ENCODE results near the gene TET2.

Gene TET2

DNA sequence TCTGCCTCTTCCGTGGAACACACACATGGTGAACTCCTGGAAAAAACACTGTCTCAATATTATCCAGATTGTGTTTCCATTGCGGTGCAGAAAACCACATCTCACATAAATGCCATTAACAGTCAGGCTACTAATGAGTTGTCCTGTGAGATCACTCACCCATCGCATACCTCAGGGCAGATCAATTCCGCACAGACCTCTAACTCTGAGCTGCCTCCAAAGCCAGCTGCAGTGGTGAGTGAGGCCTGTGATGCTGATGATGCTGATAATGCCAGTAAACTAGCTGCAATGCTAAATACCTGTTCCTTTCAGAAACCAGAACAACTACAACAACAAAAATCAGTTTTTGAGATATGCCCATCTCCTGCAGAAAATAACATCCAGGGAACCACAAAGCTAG, 87.9 kb downstream of the TET2 start:
- no peak for DNase-seq (ENCODE audit: low read depth in 2 of 2)

DNA sequence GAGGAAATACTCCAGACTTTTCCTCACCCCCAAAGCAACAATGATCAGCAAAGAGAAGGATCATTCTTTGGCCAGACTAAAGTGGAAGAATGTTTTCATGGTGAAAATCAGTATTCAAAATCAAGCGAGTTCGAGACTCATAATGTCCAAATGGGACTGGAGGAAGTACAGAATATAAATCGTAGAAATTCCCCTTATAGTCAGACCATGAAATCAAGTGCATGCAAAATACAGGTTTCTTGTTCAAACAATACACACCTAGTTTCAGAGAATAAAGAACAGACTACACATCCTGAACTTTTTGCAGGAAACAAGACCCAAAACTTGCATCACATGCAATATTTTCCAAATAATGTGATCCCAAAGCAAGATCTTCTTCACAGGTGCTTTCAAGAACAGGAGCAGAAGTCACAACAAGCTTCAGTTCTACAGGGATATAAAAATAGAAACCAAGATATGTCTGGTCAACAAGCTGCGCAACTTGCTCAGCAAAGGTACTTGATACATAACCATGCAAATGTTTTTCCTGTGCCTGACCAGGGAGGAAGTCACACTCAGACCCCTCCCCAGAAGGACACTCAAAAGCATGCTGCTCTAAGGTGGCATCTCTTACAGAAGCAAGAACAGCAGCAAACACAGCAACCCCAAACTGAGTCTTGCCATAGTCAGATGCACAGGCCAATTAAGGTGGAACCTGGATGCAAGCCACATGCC, 89.7 kb downstream of the TET2 start:
- DNase-seq (ENCODE audit: low read depth in 2 of 2): no peak

DNA sequence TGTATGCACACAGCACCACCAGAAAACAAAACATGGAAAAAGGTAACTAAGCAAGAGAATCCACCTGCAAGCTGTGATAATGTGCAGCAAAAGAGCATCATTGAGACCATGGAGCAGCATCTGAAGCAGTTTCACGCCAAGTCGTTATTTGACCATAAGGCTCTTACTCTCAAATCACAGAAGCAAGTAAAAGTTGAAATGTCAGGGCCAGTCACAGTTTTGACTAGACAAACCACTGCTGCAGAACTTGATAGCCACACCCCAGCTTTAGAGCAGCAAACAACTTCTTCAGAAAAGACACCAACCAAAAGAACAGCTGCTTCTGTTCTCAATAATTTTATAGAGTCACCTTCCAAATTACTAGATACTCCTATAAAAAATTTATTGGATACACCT, 90.2 kb downstream of the TET2 start:
- no peak for DNase-seq (ENCODE audit: low read depth in 2 of 2)

DNA sequence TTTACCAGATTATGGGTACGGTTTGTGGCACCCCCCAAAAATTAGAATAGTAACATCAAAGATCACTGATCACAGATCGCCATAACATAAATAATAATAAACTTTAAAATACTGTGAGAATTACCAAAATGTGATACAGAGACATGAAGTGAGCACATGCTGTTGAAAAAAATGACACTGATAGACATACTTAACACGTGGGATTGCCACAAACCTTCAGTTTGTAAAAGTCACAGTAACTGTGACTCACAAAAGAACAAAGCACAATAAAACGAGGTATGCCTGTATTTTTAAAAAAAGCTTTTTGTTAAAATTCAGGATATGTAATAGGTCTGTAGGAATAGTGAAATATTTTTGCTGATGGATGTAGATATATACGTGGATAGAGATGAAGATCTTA, 93.4 kb downstream of the TET2 start:
- DNase-seq (ENCODE audit: low read depth in 2 of 2): no peak

DNA sequence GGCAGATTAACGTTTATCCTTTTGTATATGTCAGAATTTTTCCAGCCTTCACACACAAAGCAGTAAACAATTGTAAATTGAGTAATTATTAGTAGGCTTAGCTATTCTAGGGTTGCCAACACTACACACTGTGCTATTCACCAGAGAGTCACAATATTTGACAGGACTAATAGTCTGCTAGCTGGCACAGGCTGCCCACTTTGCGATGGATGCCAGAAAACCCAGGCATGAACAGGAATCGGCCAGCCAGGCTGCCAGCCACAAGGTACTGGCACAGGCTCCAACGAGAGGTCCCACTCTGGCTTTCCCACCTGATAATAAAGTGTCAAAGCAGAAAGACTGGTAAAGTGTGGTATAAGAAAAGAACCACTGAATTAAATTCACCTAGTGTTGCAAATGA, 94.8 kb downstream of the TET2 start:
- DNase-seq (ENCODE audit: low read depth in 2 of 2): no peak

DNA sequence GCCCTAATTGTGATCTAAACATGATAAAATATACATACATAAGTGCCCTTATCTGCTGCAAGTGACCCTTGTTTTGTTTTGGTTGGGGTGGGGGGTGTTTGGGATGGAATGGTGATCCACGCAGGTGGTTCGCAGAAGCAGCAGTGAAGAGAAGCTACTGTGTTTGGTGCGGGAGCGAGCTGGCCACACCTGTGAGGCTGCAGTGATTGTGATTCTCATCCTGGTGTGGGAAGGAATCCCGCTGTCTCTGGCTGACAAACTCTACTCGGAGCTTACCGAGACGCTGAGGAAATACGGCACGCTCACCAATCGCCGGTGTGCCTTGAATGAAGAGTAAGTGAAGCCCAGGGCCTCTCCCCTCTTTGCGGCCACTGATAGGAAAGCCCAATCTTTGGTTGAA, 96.8 kb downstream of the TET2 start:
- DNase-seq (ENCODE audit: low read depth in 2 of 2): no peak

DNA sequence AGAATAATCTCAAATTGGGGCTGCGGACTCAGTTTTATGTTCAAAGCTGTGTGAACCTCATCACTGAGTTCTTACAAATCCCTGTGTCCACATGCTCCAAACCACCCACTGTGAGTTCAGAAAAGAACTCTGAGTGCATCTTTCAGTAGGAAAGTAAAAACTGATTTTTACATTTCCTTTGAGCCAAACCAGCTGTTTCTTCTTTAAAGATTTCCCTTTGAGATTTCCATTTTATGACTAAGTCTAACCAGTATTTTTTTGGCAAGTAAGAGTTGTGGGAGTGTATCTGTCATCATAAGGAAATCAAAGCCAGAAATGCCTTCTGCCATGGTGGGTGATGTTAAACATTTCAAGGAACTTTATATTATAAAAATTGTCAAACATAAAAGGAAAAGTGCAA, 100.0 kb downstream of the TET2 start:
- DNase-seq (ENCODE audit: low read depth in 2 of 2): no peak

DNA sequence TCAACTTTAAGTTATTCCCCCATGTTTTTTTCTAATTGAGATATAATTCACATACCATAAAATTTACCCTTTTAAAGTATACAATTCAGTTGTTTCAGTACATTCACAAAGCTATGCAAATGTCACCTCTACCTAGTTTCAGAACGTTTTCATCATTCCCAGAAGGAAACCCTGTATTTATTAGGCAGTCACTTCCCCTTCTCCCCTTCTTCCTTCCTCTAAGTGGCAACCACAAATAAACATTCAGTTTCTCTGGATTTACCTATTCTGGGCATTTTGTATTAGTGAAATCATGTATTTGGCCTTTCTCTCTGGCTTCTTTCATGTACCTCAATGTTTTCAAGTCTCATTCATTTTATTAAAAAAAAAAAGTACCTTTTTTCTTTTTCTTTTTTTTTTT, 101.9 kb downstream of the TET2 start:
- no peak for DNase-seq (ENCODE audit: low read depth in 2 of 2)

DNA sequence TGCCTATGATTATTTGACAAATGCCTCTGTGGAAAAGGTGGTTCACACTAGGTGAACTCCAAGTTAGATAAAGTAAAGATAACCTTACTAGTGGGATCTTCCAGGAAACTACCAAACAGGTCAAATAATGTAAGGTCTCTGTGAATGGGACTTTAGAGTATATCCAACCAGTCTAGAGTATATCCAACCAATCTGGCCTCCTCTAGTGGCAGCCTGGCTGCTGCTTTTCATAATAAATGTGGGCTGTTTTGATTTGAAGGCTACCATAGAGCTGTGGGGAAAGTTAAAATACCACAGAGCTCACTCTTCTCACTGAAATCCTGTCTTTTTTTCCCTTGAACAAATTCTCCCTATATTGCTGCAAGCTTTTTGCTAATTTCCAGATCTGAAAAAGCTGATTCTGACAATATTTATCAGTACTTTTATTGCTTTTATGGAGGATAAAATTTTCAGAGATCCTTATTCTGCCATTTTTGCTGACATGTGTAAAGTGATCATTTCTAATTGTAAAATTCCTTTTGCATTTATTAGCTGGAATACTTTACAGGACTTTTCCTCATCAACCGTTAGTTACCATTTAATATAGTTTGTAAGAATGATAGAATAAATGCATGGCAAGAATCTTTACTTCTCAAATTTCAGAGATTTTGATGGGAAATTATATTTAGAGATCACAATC, 111.3 kb downstream of the TET2 start:
- no peak for DNase-seq (ENCODE audit: low read depth in 2 of 2)

DNA sequence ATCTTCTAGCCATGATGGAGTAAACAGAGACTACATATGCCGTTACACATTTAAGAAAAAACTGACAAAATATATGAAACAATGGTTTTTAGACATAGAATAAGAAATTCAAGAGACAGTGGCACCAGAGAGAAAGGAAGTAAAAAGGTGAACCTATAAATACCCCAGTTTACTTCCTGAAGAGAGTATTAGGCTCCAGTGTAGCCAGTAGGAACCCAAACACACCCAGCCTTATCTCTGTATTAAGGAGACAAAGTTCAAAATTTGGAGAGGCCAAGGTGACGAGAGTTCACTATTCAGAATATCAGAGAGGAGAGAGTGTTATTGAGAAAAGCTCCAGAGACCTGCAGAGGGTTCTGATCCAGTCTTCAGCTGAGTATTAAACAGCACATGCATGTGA, 119.0 kb downstream of the TET2 start:
- DNase-seq (ENCODE audit: low read depth in 2 of 2): no peak

DNA sequence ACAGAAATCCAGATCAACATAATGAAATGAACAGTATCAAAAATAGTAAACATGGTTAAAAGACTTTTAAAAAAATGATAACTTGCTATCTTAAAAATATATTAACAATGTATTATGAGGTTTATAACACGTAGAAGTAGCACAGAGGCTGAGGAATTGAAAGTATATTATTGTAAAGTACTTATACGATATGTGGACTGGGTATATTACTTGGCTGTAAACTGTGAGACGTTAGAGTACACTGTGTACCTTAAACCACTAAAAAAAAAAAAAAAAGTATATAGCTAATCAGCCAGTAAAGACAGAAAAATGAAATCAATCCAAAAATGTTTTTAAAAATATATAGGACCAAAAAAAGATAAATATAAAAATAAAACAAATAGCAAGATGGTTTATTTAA, 120.6 kb downstream of the TET2 start:
- no peak for DNase-seq (ENCODE audit: low read depth in 2 of 2)

DNA sequence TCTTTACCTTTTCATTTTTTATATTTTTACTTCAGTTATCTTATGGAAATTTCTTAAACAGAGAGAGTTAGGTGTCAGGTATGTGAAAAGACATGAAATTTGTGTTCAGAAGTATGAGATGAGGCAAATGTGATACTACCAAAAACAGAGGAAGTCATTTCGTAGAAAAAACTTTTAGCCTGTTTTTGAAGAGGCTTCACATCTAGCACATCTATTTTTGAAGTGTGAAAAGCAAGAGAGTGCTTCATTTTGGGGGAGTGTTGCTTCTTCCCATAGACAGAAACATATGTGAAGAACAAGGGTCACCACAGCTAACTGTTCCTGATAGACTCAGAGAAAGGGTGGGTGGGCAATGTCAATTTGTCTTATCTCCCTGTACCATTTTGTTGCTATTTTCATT, 125.3 kb downstream of the TET2 start:
- no peak for DNase-seq (ENCODE audit: low read depth in 2 of 2)

DNA sequence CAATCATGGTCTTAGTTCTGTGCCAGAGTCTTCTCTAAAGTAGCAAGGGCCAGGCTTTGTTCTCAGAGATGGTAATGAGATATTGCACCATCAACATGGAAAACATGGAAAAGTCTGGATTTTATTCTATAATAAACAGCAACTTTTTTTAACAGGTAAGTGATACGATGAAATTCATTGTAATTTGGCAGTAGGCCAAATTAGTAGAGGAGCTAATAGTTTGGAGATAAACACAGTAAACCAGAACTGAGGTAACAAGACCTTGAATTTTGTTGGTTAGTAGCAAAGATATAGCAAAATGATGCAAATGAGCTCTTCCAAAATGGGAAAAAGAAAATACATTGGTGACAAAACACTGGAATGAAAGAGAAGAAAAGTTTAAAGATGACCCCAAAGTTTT, 126.6 kb downstream of the TET2 start:
- DNase-seq (ENCODE audit: low read depth in 2 of 2): no peak

DNA sequence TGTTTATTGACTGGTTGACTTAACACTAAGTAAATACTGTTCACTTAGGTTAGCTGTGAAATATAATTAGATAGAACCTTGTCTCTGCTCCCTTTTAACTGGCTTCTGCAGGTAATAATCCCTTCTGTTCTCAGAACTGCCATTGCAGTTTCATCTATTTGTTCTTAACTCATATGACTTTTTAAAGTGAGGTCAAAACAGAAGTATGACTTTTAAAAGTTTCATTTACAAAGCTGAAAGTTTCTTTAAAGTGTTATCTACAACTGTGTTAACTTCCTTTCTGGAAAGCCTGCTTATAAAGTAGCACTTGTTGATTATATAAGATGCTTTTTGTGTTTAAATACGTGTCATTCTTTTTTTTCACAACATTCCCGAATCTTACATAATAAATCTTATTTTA, 127.4 kb downstream of the TET2 start:
- DNase-seq (ENCODE audit: low read depth in 2 of 2): no peak

DNA sequence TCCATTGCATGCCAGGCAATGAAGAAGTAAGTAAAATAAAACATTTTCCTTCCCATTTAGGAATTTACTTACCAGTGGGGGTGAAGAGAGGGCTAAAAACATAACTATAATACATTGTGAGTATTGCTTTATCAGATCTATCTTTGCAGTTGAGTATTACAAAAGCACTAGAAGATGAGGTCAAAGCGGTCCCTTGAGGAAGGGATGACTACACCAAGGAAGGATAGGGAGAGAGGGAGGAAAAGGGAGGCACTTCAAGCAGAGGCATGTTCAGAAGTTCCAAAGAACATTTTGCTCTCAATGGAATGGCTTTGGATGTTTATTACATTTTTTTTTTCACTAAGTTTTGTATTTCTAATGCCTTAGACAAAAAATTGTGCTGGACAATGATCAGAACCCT, 127.8 kb downstream of the TET2 start:
- no peak for DNase-seq (ENCODE audit: low read depth in 2 of 2)

DNA sequence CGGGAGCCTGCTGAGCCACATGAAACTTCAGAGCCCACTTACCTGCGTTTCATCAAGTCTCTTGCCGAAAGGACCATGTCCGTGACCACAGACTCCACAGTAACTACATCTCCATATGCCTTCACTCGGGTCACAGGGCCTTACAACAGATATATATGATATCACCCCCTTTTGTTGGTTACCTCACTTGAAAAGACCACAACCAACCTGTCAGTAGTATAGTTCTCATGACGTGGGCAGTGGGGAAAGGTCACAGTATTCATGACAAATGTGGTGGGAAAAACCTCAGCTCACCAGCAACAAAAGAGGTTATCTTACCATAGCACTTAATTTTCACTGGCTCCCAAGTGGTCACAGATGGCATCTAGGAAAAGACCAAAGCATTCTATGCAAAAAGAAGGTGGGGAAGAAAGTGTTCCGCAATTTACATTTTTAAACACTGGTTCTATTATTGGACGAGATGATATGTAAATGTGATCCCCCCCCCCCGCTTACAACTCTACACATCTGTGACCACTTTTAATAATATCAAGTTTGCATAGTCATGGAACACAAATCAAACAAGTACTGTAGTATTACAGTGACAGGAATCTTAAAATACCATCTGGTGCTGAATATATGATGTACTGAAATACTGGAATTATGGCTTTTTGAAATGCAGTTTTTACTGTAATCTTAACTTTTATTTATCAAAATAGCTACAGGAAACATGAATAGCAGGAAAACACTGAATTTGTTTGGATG, 129.9 kb downstream of the TET2 start:
- DNase-seq (ENCODE audit: low read depth in 2 of 2): no peak

DNA sequence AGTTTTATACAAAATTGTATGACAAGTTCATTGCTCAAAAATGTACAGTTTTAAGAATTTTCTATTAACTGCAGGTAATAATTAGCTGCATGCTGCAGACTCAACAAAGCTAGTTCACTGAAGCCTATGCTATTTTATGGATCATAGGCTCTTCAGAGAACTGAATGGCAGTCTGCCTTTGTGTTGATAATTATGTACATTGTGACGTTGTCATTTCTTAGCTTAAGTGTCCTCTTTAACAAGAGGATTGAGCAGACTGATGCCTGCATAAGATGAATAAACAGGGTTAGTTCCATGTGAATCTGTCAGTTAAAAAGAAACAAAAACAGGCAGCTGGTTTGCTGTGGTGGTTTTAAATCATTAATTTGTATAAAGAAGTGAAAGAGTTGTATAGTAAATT, 131.0 kb downstream of the TET2 start:
- no peak for DNase-seq (ENCODE audit: low read depth in 2 of 2)

DNA sequence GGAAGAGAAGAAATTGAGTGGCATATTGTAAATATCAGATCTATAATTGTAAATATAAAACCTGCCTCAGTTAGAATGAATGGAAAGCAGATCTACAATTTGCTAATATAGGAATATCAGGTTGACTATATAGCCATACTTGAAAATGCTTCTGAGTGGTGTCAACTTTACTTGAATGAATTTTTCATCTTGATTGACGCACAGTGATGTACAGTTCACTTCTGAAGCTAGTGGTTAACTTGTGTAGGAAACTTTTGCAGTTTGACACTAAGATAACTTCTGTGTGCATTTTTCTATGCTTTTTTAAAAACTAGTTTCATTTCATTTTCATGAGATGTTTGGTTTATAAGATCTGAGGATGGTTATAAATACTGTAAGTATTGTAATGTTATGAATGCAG, 132.6 kb downstream of the TET2 start:
- no peak for DNase-seq (ENCODE audit: low read depth in 2 of 2)

DNA sequence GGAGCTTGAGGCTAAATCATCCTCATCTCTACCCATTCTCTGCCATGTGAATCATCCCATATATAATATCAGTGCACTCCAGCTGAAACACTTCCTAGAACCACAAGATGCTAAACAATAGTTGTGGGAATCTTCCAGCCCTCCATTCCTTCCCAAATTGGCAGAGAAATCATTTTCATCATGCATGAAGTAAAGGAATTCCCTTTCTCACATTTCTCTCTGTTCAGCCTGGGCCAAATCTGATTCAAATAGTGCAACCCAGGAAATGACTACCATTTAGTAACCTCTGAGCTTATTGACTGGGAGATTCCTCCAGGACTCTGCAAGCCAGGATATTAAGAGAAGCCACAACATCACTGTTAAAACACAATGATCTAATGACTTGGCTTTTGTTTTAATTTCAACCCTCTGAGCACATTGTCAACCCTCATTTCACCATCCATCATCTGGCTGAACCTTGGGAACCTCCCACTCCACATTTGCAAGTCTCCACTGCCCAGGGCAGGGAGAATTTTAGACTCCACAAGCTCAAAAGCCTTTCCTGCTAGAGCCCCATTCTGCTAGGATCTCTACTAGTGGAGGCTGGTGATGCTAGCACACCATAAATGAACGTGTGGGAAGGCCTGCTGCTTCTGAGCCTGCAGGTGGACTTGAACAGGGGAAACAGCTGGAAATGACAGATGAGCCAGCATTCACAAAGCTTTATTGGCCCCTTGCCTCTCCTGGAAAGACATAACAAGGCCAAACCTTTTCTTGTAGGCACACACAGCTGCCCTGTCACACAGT, 133.9 kb downstream of the TET2 start:
- no peak for DNase-seq (ENCODE audit: low read depth in 2 of 2)

DNA sequence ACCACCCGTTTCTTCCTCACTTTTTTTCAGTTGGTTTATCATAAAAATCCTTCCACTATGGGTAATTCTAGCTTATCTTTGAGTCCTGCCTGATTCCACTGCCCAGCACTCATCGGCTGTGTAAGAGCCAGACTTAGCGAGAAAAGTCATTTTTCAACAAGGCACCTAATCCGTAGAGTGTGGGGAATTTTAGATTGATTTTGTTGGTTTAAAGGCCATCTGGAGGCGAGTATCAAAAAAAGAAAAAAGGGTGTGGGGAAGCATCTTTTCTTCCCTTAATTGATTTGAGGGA, 134.4 kb downstream of the TET2 start:
- no peak for DNase-seq (ENCODE audit: low read depth in 2 of 2)

DNA sequence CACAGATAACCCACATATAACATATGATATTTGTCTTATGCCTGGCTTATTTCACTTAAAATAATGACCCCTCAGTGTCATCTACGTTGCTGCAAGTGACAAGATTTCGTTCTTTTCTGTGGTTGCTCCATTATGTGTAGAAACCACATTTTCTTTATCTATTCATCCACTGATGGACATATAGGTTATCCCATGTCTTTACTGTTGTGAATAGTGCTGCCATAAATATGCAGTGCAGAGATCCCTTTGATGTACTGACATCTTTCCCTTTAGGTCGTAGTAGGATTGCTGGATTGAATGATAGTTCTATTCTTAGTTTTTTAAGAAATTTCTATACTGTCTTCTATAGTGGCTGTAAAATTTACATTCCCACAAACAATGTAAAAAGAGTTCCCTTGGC, 135.8 kb downstream of the TET2 start:
- no peak for DNase-seq (ENCODE audit: low read depth in 2 of 2)

DNA sequence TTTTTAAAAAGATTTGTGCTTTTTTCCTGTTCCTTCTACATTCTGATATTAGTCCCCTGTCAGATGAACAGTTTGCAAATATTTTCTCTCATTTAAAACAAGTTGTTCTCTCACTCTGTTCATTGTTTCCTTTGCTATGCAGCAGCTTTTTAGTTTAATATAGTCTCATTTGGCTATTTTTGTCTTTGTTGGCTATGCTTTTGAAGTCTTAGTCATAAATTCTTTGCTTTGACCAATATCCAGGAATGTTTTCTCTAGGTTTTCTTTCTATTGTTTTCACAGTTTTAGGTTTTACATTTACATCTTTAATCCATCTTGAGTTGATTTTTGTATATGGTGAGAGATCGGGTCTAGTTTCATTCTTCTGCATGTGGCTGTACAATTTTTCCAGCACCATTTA, 136.8 kb downstream of the TET2 start:
- no peak for DNase-seq (ENCODE audit: low read depth in 2 of 2)

DNA sequence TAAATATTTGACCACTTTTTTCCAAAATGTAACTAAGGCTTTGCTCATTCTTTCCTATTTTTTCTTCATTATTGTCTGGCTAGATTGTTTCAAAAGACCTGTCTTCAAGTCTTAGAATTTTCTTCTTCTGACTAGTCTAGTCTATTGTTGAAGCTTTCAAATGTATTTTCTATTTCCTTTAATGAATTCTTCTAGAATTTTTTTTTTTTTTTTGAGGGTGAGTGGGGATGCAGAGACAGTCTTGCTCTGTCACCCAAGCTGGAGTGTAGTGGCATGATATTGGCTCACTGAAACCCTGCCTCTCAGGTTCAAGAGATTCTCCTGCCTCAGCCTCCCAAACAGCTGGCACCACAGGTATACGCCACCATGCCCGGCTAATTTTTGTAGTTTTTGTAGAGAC, 141.4 kb downstream of the TET2 start:
- DNase-seq (ENCODE audit: low read depth in 2 of 2): no peak

Data from activated CD4-positive, alpha-beta T cell treated with anti-CD3 and anti-CD28 coated beads for 24 hours (primary cell).